HG03108 (cell line): Measurements from ENCODE around the gene CCL28.
"Not testable (repeated sequence)": the region's sequence is repeated elsewhere in the genome, so short reads cannot be mapped to it uniquely, and the experiment has no call there.

Experiments
- ATAC-seq: cut with Tn5 transposase; IDR thresholded peaks from one replicate; pipeline ENCODE4 v1.9.1; 2021; ENCODE audit warnings: moderate library complexity; ENCODE audit not compliant: unreplicated experiment

CCL28 gene

DNA sequence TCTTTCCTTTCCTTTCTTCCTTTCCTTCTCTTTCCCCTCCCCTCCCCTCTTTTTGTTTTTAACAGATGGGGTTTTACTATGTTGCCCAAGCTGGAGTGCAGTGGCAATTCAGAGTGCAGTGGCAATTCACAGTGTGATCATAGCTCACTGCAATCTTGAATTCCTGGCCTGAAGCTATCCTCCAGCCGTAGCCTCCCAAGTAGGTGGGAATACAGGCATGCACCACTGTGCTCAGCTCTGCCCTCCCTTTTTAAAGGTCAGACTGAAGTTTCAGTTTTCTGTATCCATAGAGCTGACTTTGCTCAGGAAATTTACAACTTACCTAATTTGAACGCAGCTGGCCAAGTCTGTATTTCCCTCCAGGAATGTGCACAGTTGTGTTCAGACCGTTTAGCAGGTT is 696 bp downstream of the CCL28 start:
- ATAC-seq: no peak

- ATAC-seq: no peak
These were observed 1.8 kb downstream of the CCL28 start for GRCh38 chr5:43410414-43410813.

- ATAC-seq: no peak
These were observed 2.4 kb downstream of the CCL28 start for GRCh38 chr5:43409809-43410271.

- not testable (repeated sequence) for ATAC-seq
These were observed 9.6 kb downstream of the CCL28 start for GRCh38 chr5:43402524-43403066.

DNA sequence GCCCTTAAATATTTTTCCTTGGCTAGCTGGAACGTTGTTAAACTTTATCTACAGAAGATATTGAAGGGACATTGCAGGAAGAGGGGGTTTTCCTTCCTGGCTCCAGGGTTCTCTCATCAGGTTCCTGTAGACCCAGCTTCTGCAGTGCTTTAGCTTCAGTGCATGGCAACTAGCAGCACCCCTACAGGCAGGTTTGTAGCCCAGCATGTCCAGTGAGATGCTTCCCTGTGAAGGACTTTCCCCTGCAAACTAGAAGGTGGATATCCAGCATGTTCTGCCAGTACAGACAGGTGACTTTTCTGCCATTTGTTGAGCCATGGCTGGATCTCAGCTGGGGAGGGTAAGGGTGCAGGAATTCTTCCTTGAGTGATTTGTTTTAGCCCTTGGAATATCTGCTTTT is 10.4 kb downstream of the CCL28 start:
- ATAC-seq: no peak

GRCh38 chr5:43400082-43400481 is 12.1 kb downstream of the CCL28 start:
- no peak for ATAC-seq

GRCh38 chr5:43396762-43397304 is 15.4 kb downstream of the CCL28 start:
- ATAC-seq: peak; percentile 97

- no peak for ATAC-seq
These were observed 21.7 kb downstream of the CCL28 start for GRCh38 chr5:43390471-43390870.

GRCh38 chr5:43389679-43390329 is 22.4 kb downstream of the CCL28 start:
- ATAC-seq: no peak

DNA sequence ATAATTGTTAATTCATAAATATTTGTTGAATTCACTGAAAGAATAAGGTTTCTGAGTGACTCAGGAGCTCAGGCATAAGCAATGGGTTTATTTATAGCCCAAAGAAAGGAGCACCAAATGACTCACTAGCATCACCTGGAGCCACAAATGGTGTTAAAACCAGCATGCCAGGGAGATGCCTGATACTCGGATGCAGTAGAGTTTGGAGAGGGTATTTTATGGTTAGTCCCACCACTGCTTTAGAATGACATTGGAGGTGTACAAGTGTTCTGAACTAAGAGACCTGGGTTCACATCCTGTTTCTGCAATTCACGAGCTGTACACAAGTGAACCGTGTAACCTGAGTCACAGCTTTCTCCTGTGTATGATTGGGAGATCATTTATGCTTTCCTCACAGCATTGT is 25.2 kb downstream of the CCL28 start:
- ATAC-seq: no peak

- no peak for ATAC-seq
These were observed 35.6 kb downstream of the CCL28 start for GRCh38 chr5:43376496-43377140.

DNA sequence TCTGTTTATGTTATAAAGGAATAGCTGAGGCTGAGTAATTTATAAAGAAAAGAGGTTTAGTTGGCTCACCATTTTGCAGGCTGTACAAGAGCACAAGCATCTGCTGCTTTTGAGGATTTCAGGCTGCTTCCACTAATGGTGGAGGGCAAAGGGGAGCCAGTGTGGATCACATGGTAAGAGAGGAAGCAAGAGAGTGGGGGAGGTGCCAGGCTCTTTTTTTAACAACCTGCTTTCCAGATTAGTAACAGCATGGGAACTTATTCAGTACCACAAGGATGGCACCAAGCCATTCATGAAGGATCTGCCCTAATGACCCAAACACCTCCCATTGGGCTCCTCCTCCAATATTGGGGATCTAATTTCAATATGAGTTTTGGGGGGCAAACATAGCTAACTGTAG is 40.4 kb downstream of the CCL28 start:
- no peak for ATAC-seq

- ATAC-seq: no peak
These were observed 41.8 kb downstream of the CCL28 start for GRCh38 chr5:43370352-43370751.

DNA sequence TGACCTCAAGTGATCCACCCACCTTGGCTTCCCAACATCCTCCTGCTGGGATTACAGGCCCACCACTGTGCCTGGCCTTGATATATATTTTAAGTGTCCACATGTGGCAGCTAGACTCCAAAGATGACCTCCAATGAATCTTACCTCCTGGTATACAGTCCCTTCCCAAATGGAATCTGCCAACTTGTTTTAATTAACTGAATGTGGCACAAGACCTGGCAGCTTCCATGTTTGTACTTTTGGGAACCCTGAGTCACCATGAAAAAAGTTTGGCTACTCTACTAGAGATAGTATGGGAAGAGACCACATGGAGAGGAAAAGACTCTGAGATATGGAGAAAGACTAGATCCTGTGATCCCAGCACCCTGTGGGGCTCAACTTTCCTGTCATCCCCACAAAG is 42.5 kb downstream of the CCL28 start:
- no peak for ATAC-seq

GRCh38 chr5:43367909-43368669 is 44.1 kb downstream of the CCL28 start:
- no peak for ATAC-seq

GRCh38 chr5:43367453-43367852 is 44.7 kb downstream of the CCL28 start:
- no peak for ATAC-seq

GRCh38 chr5:43366680-43367246 is 45.4 kb downstream of the CCL28 start:
- not testable (repeated sequence) for ATAC-seq

GRCh38 chr5:43365155-43365554 is 47.0 kb downstream of the CCL28 start:
- ATAC-seq: not testable (repeated sequence)

- ATAC-seq: no peak
These were observed 48.6 kb downstream of the CCL28 start for GRCh38 chr5:43363445-43364152.

DNA sequence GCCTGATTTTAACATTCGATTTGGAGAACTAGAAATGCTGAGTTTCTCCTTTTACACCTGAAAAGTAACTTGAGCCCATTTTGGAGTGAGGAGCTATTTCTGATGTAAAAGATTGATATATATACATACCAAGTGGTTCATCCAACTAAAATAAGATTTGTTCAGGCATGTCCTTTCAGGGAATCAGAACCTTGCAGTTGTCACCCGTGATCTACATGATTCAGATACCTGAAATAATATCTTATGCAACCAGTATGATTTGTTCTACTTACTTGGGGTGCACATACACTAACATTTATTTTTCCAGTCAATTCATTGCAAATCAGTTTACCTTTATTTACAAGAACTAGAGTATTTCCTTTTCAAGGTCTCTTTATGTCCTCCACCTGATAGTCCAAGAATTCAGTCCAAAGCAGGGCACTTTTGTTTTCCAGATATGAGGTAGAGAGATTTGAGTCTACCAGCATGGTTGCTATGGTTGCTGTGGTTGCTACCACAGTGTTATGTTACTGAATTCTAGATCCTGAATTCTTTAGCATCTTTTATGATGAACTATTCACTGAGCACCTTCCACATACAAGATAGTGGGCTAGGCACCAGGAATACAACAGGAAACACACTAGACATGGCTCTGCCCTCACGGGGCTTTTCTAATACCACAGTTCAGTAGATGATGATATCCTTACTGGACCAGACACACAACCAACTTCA is 49.3 kb downstream of the CCL28 start:
- ATAC-seq: no peak
